Erythroblast (primary cell): ENCODE results near the gene SALL3.

Experiments
- GATA1 ChIP-seq: IDR thresholded peaks from 2 replicates; pipeline ENCODE4 v1.6.1; 2011; ENCODE audit warnings: low read depth, mild to moderate bottlenecking, control low read depth, low read length, moderate library complexity
- POLR2A ChIP-seq: IDR thresholded peaks from 2 replicates; pipeline ENCODE4 v1.6.1; 2011; ENCODE audit warnings: mild to moderate bottlenecking, low read length

- TF ChIP-seq POLR2A = no peak
- TF ChIP-seq GATA1 = no peak
These were observed 7.9 kb upstream of the SALL3 start for GRCh38 chr18:78971511-78972245.
